Glutamatergic neuron (in vitro differentiated cells): ENCODE data around the gene ATG101. TPM values are rescaled to one million over a fixed set of nuclear protein-coding genes. Genes with fewer than 3 reads are reported as not detected.

Experiments used
- DNase-seq: peaks from one replicate; pipeline ENCODE4 v3.0.0; 2022
- H3K27ac Mint-ChIP-seq: one replicate; pipeline ENCODE4 v1.8.0; 2020; ENCODE audit warnings: mild to moderate bottlenecking, mixed read lengths, inconsistent platforms; ENCODE audit not compliant: unreplicated experiment
- H3K27me3 Mint-ChIP-seq: one replicate; pipeline ENCODE4 v1.8.0; 2020; ENCODE audit warnings: mild to moderate bottlenecking, moderate library complexity, mixed read lengths, inconsistent platforms; ENCODE audit not compliant: unreplicated experiment
- H3K36me3 Mint-ChIP-seq: one replicate; pipeline ENCODE4 v1.8.0; 2020; ENCODE audit warnings: mild to moderate bottlenecking, mixed read lengths, inconsistent platforms; ENCODE audit not compliant: unreplicated experiment
- H3K4me1 Mint-ChIP-seq: one replicate; pipeline ENCODE4 v1.8.0; 2020; ENCODE audit warnings: mild to moderate bottlenecking, low read depth, mixed read lengths, inconsistent platforms; ENCODE audit not compliant: unreplicated experiment
- H3K4me3 Mint-ChIP-seq: one replicate; pipeline ENCODE4 v1.8.0; 2020; ENCODE audit warnings: mild to moderate bottlenecking, mixed read lengths, inconsistent platforms; ENCODE audit not compliant: unreplicated experiment
- H3K9me3 Mint-ChIP-seq: one replicate; pipeline ENCODE4 v1.8.0; 2020; ENCODE audit warnings: mild to moderate bottlenecking, moderate library complexity, mixed read lengths, inconsistent platforms; ENCODE audit not compliant: unreplicated experiment
- CTCF ChIP-seq: fragments of 200-600 bp; sonication (generic); IDR thresholded peaks from one replicate; pipeline ENCODE4 v1.5.0; 2021; ENCODE audit not compliant: partially characterized antibody, unreplicated experiment
- total RNA-seq: library from RNA; stranded (reverse); fragmentation: NEBNext Ultra II Directional; extraction: Animal tissue kit (Norgen Biotek cat#: 25700); gene quantifications from one replicate; pipeline ENCODE4 v1.2.1, GENCODE V29; 2021; ENCODE audit not compliant: unreplicated experiment

The ATG101 gene
- total RNA-seq, 1 donor from 2014 or later, result 26.2 TPM

DNA sequence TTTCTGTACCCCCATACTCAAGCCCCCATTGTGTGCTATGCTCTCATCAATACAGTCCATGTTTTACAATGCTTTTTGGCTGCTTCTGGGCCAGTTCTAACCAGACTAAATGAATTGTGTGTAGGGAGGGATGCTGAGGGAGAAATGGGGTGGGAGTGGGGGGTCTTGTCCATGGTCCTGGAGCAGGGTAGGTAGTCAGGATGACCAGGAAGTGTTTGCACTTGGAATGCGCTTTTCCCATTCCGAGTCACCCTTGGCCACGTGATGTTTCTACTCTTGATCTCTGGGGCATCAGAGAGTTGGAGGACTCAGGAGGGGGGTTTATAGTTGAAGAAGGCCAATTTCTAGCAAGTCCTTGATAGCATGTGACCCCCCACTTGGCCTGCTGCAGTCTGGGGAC is 8.5 kb downstream of the ATG101 start:
- Mint-ChIP-seq H3K36me3 (no peaks in the 10 kb centered on the region), H3K4me3 (no peak overlapping the region), H3K27me3 (peaks cover 9% of the 10 kb centered on the region), H3K9me3 (no peaks in the 10 kb centered on the region), H3K27ac (no peak overlapping the region), H3K4me1 (peaks cover 29% of the 10 kb centered on the region)
- no peak for TF ChIP-seq CTCF
- DNase-seq, result no peak

- peaks cover 2% of the 10 kb centered on the region for H3K9me3 Mint-ChIP-seq
- DNase-seq, result peak; percentile 50
- H3K4me1 Mint-ChIP-seq, result peaks cover 23% of the 10 kb centered on the region
- no peak for TF ChIP-seq CTCF
- H3K27me3 Mint-ChIP-seq, result peaks cover 8% of the 10 kb centered on the region
- no peaks in the 10 kb centered on the region for H3K36me3 Mint-ChIP-seq
- no peak within 1 kb of the TSS for H3K27ac Mint-ChIP-seq
- peak within 1 kb of the TSS; percentile 11 for H3K4me3 Mint-ChIP-seq
Observed at GRCh38 chr12:52079576-52080402, 10.0 kb downstream of the ATG101 start, which contains the start of gene SMIM41. SMIM41 (plus strand) TSS chr12:52079704; CDS start chr12:52079780, 76 bp downstream.

DNA sequence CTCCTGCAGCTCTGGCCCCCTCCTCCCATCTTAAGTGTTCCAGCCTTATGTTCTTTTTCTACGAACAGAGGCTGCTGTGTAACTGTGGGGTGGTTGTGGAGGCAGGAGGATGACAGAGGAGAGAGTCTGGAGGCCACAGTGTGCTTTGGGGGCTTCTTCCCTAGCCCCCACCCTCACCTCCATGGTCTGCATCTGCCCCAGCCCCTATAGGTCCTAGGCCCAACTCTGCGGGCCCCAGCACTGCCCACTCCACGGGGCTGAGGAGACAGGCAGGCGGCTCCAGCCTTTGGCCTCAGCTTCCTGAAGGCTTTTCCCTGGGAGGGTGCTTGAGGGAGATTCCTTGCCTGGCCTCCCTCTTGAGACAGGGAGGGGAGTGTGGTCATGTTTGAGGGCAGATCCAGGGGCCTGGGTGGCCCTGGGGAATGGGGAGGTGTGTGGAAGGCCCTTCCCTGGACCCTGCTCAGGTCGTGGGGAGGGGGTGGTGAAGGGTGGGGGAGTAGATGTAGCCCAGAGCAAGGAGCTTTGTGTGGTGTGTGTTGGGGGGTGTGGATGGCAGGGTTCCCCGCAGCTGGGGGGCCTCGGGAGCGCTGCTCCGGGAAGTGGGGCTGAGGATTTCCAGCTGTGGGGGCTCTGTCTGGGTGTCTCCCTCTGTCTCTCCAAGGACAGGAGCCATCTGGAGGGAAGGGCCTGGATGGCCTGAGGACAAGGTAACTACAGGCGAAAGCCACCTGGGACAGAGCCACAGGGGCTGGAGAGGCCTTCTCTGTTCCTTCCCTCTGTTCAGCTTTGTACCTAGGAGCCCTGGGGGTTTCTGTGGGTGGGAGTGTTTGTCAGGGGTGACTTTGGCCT is 10.8 kb downstream of the ATG101 start:
- H3K4me3 Mint-ChIP-seq, result peak overlapping the region; percentile 11
- peaks cover 23% of the 10 kb centered on the region for H3K4me1 Mint-ChIP-seq
- peaks cover 8% of the 10 kb centered on the region for H3K27me3 Mint-ChIP-seq
- DNase-seq, result no peak
- TF ChIP-seq CTCF, result no peak
- peak overlapping the region; percentile 70 for H3K27ac Mint-ChIP-seq
- H3K36me3 Mint-ChIP-seq, result no peaks in the 10 kb centered on the region
- peaks cover 4% of the 10 kb centered on the region for H3K9me3 Mint-ChIP-seq

GRCh38 chr12:52081263-52081733 is 11.5 kb downstream of the ATG101 start:
- peak overlapping the region; percentile 76 for H3K4me3 Mint-ChIP-seq
- H3K9me3 Mint-ChIP-seq, result peaks cover 4% of the 10 kb centered on the region
- H3K4me1 Mint-ChIP-seq, result peaks cover 23% of the 10 kb centered on the region
- no peak for DNase-seq
- H3K27ac Mint-ChIP-seq, result peak overlapping the region; percentile 71
- no peak for TF ChIP-seq CTCF
- peaks cover 8% of the 10 kb centered on the region for H3K27me3 Mint-ChIP-seq
- no peaks in the 10 kb centered on the region for H3K36me3 Mint-ChIP-seq
